Keratinocyte (primary cell): ENCODE results near the gene SORT1.

Source experiments
- CTCF ChIP-seq, 3 experiments: IDR thresholded peaks in 1 of 3; conservative IDR thresholded peaks in 1 of 3; optimal IDR thresholded peaks in 1 of 3; 2 replicates in 2 of 3; 3 replicates in 1 of 3; pipeline versions ENCODE3 to v1.5.1; 2011; ENCODE audit warnings: low read length in 3 of 3, mild to moderate bottlenecking in 3 of 3, moderate library complexity in 2 of 3, control low read depth in 1 of 3, inconsistent platforms in 1 of 3; ENCODE audit not compliant: insufficient read depth in 2 of 3; ENCODE audit errors: extremely low read depth in 1 of 3
- EZH2 ChIP-seq: IDR thresholded peaks from one replicate; pipeline ENCODE4 v1.6.1; 2012; ENCODE audit warnings: inconsistent platforms, mild to moderate bottlenecking, low read length, moderate library complexity

GRCh38 chr1:109394591-109395281, 3.0 kb downstream of the SORT1 start:
- TF ChIP-seq CTCF (optimal IDR thresholded peaks at IDR 0.05 in 1 of 3, IDR thresholded peaks at IDR 0.05 in 1 of 3, conservative IDR thresholded peaks at IDR 0.05 in 1 of 3; ENCODE audit: extremely low read depth in 1 of 3, insufficient read depth in 2 of 3, low read length in 3 of 3), result no peak
- no peak for TF ChIP-seq EZH2
